HG03521 (cell line): Measurements from ENCODE around the gene FAM227A.
"Not testable (repeated sequence)": the region's sequence is repeated elsewhere in the genome, so short reads cannot be mapped to it uniquely, and the experiment has no call there.

Experiments used
- ATAC-seq: cut with Tn5 transposase; IDR thresholded peaks from one replicate; pipeline ENCODE4 v1.9.1; 2021; ENCODE audit warnings: mild to moderate bottlenecking, moderate library complexity; ENCODE audit not compliant: unreplicated experiment

Gene FAM227A

DNA sequence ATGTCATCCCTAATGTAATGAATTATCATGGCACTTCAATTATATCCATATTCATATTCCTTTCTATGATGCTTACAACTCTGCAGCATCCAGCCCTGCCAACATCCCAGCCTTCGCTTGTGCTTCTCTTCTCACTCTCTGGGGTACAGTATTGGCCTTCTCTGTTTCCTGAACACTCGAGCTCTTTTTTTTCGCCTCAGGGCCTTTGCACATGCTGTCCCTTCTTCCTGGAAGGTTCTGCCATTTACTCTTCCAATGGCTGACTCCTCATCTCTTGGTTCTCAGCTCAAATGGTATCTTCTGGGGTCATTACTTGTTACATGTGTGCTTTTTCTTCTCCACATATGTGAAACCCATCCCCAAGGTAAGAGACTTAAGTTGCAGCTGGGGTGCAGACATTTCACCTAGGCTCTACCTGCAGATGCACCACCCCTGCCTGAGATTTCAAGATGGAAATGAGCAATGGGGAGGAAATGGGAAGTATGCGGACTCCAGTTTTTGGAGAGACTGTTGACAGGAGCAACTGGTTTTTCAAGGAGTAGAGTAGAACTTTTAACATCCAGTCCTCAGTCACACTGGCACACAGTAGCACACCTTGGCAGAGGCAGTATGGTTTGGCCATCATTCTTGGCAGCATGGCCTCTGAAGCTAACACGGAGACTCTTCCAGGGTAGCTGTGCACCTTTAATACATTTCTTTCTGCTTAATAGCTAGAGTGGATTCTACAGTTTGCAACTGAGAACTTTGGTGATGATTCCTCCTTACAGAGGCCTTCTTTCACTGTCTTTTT lies 43.8 kb downstream of the FAM227A start:
- ATAC-seq, result no peak

DNA sequence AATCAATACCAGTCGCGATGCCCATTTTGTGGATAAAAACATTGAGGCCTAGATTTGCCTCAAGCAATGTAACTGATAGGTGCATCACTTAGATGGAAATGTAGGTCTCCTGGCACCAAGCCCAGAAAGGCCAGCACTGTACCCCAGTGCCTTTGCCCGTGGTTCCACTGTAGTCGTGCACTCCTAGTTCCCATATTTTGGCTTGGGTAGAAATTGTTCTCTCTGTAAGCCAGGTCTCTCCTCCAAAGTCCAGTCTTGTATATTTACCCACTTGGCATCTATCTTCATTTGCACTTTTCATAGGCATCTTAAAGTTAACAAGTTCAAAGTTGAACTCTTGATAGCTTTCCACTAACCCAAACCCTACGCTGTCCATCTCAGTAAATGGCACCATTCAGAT lies 44.6 kb downstream of the FAM227A start:
- ATAC-seq, result no peak

DNA sequence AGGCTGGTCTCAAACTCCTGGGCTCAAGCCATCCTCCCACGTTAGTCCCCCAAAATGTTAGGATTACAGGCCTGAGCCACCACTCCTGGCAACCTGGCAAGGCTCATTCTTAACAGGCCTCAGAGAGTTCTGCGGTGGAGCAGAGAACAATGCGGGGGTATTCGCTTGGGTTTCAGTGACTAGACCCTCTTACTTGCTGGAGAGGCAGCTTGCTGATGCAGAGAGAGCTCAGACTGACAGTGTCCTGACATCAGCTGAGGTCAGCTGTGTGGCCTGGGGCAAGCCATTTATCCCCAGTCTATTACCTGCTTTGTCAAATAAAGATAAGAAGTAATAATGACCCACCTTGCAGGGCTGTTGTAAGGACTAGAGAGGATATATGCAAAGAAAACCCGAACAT lies 46.0 kb downstream of the FAM227A start:
- no peak for ATAC-seq

DNA sequence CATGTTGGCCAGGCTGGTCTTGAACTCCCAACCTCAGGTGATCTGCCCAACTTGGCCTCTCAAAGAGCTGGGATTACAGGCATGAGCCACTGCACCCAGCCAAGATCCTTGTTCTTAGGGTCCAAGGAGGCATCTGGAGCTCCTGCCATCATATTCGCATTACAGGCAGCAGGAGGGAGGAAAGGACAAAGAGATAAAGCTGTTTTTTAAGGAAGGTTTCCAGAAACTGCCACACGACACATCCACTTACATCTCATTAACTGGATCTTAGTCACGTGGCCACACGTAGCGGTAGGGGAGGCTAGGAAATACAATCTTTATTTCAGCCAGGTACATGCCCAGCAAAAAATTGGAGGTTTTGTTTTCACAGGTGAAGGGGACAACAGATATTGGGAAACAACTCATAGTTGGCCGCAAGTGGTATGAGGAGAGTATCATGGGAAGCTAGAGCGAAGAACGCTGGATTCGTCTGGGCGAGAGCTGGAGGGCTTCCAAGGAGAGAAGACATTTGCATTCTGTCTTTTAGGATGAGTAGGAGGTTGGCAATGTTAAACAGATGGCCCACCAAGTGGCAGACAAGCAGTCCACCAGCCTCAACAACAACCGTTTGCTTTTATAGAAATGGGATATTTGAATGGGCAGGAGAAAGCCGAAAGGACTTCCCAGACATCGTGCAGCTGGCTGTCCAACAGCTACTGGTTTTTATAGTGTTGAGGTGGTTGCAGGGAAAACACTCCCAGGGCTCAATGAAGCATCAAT lies 47.0 kb downstream of the FAM227A start:
- ATAC-seq, result no peak

DNA sequence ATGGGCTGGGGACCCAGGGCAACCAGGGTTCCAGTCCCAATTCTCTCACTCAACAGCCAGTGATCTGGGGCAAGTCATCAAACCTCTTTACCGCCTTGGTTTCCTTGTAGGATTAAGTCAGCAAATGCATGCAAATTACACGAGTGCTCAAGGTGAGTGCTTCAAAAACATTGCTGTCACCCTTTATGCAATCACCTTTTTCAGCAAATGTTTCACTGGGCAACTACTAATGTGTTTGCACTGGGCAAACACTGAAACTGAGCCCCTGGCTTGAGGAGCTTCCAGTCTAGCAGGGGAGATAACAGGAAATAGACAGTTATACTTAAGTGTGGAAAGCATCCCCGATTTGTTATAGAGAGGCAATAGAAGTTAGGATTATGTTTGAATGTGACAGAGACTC lies 48.5 kb downstream of the FAM227A start:
- no peak for ATAC-seq

DNA sequence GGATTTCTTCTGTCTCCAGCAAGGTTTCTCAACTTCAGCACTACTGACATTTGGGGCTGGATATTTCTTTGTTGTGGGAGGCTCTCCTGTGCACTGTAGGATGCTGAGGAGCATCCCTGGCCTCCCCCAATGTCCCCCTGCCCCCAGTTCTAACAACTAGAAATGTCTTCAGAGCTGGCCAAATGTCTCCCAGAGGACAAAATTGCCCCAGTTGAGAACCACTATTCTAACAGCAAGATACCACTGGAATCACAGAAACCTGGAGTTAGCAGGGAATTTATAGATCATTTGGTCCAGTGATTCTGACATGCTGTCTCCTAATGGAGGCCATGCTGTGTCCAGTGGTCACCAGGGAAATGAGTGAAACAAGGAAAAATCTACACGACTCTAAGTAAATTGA lies 54.0 kb downstream of the FAM227A start:
- no peak for ATAC-seq

DNA sequence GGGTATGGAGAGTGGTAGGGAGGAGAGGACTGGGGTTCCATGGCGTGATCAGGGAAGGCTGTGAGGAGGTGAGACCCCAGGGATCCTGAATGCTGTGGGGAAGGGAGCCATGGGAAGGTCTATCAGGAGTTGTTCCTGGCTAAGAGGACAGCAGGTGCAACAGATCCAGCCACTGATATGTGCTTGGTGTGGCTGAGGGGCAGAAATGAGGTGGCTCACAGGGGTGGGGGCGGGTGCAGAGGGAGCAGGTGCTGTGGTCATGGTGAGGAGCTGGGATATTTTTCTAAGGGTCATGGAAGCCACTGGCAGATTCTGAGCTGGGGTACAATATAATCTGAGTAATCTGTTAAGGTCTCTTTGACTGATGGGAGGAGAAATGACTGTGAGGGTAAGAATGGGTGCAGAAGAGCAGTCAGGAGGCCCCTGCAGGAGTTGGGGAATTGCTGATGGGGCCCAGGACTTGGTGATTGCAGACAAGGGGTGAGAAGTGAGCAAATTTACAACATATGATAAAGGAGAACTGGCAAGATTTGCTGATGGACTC lies 54.9 kb downstream of the FAM227A start:
- ATAC-seq, result no peak

DNA sequence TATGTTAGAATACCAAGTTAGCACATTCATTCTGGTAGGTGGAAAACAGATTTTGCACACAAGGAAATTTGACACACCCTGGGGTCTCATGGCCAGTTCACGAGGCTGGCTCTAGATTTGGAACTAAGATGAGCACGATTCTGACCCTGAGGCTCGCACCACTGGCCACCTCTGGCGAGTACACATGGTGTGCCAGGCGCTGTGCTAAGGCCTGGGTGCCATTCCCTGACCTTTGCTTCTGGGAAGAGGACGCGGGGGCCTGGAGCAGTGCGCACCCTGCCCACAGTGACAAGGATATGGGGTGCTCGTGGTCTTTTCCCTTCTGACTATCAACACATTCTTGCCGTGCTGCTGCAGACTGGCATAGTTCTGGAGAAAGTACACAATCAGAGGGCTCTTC lies 56.7 kb downstream of the FAM227A start:
- no peak for ATAC-seq

DNA sequence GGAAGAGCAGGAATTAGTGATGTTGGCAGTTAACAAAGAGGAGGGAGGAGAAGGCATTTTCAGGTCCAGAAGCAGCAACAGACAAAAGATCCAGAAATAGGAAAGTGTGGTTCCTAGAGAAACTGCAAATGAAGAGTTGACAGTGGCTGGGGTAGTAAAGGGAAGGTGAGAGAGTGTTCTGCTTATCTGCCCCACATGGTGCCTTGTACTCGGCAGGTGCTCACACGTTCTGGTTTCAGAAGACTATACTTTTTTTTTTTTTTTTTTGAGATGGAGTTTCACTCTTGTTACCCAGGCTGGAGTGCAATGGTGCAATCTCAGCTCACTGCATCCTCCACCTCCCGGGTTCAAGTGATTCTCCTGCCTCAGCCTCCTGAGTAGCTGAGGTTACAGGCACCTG lies 73.3 kb downstream of the FAM227A start:
- not testable (repeated sequence) for ATAC-seq

DNA sequence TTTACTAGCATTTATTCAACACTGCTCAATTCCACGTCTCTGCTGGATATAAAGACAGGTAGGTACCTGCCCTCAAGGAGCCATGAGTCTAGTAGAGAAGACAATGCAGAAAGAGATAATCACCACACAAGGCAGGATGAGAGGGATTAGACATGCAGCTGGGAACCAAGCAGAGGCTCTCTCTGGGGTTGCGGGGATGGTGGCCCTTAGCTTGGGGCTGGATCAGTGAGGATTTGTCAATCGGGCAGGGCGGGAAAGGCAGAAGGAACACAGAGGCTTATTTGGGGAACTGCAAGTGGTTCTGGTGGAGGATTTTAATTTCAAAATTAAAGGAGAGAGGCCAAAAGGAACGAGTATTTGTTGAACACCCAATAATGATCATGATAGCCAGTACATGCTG lies 77.7 kb downstream of the FAM227A start:
- ATAC-seq, result no peak

DNA sequence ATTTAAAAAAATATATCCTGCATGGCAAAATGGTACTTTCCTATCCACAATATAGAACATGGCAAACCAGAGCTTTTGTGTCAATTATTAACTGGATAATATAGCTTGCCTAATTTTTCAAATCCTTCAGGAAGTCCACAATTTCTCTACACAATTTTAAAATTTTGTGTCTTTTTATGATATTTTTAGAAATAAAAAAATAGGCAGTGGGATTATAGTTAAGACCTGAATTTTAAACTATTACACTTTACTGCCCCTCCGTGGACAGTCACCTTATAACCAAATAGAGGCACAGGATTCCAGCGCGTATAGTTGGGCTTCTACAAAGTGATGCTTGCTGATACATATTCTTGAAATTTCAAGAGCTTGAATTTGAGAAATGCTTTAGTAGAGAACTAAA lies 84.1 kb downstream of the FAM227A start:
- no peak for ATAC-seq

DNA sequence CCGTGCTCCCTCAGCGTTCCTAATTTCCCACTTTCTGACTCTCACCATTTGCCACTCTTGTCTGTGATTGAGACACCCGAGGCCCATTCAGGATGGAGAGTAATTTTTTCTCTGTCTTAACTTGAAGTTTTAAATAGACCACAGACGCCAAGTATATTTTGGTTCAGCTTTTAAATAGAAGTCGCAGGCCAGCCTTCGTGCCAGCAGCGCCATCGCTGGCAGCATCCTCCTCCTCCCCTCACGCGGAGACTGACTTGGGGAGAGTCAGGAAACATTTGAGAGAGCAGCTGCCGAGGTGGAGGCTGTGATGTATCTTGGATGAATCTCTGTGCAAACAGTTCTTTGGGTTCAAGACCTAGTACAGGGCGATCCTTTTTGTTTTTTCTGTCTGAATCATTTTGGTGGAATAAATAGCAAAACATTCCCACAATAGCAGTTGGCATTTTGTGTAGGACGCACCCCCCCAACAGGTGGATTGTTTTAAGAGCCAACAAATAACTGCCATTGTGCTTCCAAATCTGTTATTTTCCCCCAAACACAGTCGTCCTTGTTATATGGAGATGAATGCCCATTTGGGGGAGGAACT lies 85.3 kb downstream of the FAM227A start:
- ATAC-seq, result no peak

DNA sequence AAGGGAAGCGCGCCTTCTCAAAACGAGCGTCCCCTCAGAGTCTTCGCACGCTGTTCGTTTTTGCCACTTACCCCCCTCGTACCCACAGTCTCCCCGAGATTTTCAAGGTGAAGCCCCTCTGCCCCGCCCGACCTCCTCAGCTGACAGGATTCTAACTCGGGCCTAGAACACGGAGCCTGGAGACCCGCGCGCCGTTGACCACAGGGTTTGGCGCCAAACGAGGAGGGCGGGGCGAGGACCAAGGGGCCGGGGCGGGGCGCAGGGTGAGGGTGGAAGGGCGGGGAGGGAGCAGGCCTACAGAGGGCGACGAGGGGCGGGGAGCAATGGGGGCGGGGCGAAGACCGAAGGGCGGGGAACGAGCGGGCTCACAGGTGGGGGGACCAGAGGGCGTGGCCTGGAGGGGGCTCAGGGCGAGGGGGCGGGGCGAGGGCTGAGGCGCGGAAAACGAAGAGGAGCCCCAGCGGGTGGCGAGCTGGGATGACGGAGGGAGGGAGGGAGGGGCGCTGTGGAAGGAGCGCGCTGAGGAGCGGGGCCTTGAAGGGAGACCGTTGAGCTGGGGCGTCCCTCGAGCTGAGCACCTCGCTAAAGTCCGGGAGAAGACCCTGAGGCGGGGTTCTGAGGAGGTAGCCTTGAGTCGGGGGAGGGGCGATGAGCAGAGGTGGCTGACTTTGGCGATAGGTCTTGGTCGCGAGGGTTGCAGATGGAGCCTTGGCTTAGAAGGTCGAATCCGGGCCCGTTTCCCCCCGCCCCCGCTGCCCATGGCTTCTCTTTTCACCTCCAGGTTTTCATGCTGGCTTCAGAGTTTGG lies 86.0 kb downstream of the FAM227A start, which contains the start of gene DMC1:
Gene DMC1 (minus strand): TSS at position 212 of the 807 bp plus-strand sequence. CDS start 1,927 bp downstream, outside the sequence.
- ATAC-seq, result peak; percentile 67

DNA sequence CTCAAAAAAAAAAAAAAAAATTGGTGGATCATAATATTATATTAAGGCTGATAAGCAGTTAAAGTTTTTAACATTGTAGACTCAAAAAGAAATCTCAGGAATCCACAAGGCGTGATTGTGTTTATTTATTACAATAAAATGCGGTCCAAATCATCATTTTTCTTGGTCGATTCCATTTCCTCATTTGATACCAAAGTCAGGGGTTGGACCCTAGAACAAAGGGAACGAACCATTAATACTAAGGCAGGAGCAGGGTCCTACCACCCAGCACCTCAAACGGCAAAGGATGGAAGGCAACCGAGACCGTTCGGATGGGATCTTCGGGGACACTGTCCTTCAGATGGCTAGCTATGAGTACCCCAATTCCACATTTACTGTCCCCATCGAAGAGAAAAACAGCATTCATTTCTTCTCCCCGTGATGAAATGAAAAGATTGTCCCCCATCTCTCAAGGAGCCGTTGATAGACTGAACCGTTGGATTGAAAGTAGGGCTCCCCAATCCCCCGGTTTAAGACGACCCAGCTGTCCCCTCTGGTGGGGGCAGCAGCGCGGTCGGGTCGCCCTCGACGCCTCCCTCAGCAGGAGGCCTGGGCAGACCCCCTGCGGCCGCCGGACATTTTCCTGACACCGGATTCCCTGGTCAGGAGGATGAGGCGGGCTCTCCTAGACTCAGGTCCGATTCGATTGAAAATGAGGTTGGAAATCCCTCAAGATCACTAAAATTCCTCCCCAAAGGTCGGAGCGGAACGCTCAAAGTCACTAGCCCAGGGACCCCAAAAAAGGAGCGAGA lies 86.8 kb downstream of the FAM227A start:
- ATAC-seq, result no peak

DNA sequence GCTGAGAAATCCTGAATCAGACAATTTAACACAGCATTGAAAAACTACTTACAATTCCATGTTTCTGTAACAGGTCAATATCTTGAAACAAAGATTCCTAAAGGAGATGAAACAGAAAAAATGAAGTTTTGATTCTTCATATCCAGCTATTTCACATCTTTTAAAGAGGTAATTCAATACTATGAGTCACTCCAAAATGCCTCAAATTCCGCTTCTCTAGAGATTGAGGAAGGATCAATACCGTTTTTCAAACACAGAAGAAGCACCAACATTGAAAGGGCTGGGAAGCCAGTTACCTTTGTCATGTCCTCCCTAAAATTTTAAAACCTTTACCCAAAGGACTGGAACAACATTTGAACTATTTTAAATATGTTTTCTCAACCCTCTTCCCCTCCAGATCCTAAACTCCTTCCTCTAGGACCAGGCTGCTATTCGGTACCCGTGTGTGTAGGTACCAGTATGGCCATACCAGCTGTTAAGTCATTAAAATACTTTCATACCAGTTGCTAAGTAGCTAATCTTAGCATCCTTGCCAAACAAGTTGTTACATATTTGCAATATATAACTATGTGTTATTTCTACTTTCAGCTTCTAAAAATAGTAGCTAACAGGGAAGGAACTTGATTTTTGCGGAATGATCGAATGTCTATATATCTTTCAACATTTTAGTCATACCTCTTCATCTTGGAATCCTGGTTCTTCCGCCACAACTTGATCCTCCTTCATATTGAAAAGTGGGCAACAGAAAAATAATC lies 88.5 kb downstream of the FAM227A start:
- no peak for ATAC-seq

DNA sequence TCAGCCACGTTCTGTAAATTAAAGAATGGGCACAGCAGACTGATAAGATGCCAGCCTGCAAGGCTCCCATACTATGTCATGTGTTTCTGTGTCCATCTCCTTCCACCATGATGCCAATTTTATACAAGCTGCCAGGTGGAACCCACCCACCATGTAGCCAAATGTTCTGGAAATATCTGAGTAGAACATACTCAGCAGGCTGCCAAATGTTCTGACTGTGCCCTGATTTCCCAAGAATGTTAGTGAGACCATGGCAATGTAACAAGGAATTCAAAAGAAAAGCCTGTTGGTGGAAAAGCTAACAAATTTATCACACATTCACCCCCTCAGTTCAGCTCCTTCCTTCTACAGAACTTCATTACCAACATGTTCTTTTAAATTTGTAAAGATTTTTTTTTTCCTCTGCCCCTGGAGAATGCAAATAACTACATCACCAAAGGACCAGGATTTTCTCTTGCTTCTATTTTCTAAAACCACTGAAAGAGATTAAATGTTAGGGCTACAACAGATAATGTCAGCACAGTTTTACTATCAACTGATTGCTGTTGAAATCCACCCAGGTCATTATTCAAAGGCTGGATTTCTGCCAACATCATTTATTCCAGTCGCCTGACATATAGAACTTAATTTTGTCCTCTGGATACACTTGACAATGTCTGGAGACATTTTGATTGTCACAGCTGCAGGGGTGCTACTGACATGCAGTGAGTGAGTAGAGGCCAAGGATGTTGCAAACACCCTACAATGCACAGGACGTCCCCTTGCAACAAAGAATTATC lies 89.3 kb downstream of the FAM227A start:
- no peak for ATAC-seq

DNA sequence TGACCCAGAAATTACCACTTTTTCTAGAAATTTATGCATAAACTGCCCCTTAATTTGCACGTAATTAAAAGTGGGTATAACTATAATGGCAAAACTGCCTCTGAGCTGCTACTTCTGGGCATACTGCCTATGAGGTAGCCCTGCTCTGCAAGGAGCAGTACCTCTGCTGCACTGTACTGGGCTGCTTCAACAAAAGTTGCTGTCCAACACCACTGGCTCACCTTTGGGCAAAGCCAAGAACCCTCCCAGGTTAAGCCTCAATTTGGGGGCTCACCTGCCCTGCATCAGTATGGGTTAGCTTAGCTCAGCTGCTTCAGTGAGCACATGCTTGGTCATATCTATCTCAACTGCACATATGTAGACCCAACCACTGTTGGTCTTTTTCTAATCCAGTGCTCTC lies 90.8 kb downstream of the FAM227A start:
- no peak for ATAC-seq

DNA sequence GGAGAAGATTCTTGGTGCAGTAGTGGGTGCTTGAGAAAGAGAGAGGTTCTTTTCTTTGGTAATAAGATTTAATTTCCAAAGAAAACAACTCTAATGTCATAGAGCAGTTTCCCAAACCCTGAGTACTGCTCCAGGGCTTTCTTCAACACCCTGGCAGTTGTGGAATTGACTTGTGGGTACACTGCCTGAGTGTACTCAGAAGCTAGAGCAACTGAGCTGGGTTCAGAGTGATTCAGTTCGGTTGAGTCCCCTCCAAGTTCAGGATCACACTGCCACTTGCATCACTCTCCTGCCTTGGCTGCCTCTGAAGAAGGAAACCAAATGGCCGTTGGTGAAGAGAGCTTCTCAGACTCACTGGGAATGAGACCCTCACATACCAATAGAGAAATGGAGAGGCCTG lies 91.5 kb downstream of the FAM227A start:
- ATAC-seq, result no peak

DNA sequence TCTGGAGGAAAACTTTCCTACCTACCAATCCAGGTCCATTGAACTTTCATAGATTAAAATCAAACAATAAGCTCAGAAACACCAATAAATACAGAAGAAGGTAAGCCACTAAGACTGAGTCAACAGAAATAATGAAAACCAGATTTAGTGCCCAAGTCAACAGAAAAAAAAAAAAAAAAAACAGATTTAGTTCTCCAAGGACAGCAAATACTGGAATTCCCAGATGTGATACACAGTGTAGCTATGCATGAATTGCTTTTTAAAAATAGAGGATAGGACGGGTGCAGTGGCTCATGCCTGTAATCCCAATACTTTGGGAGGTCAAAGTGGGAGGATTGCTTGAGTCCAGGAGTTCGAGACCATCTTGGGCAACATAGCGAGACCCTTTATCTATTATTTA lies 101.9 kb downstream of the FAM227A start:
- no peak for ATAC-seq
